HG03378 (cell line): Measurements from ENCODE around the gene KCNQ1OT1.

ENCODE experiments used
- ATAC-seq: cut with Tn5 transposase; IDR thresholded peaks from one replicate; pipeline ENCODE4 v1.9.1; 2021; ENCODE audit warnings: mild to moderate bottlenecking, moderate library complexity; ENCODE audit not compliant: unreplicated experiment

KCNQ1OT1 gene

GRCh38 chr11:2703363-2704141 is 3.8 kb upstream of the KCNQ1OT1 start:
- no peak for ATAC-seq

- ATAC-seq = no peak
These were observed 3.1 kb upstream of the KCNQ1OT1 start for GRCh38 chr11:2702771-2703362.

- ATAC-seq = no peak
These were observed 2.2 kb upstream of the KCNQ1OT1 start for GRCh38 chr11:2701898-2702434.

DNA sequence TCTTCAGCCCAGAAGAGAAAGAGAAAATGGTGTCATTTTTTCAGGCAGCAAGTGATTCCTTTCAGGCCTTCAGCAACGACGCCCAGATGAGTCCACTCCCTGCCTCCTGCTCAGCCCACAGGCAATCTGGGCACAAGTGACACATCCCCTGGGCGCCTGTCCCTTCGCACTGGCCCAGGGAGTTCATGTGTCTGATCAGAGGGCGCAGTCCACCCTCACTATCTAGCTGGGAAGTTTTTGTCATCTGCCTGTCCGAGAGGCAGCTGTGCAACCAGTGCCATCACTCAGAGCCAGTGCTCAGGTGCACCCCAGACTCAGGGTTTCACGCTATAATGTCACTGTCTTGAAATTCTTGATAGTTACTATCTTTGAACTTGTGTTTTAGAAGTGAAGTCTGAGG is 1.4 kb upstream of the KCNQ1OT1 start:
- no peak for ATAC-seq

- peak; percentile 9 for ATAC-seq
These were observed 819 bp upstream of the KCNQ1OT1 start for GRCh38 chr11:2700415-2701211.

GRCh38 chr11:2699185-2699530 is 636 bp downstream of the KCNQ1OT1 start:
- ATAC-seq = no peak

GRCh38 chr11:2698386-2699184 is 1.2 kb downstream of the KCNQ1OT1 start:
- ATAC-seq = no peak

DNA sequence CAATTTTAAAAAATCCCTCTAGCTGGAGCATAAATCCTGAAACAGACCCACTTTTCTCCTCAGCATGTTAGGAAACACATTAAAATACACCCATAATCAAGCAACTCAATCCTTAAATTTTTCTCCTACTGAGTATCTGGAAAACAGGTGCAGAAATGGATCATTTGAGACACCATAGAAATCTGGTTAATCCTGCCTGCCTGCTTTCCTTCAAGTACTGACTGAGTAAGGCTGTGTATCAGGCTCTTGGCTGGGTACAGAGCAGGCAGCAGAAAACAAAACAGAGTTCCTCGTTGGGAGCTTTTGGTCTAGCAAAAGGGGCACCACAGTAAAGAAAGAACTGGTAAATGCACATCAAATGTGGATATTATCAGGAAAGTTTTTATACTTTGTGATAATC is 1.9 kb downstream of the KCNQ1OT1 start:
- ATAC-seq = no peak

GRCh38 chr11:2696455-2696854 is 3.3 kb downstream of the KCNQ1OT1 start:
- no peak for ATAC-seq

DNA sequence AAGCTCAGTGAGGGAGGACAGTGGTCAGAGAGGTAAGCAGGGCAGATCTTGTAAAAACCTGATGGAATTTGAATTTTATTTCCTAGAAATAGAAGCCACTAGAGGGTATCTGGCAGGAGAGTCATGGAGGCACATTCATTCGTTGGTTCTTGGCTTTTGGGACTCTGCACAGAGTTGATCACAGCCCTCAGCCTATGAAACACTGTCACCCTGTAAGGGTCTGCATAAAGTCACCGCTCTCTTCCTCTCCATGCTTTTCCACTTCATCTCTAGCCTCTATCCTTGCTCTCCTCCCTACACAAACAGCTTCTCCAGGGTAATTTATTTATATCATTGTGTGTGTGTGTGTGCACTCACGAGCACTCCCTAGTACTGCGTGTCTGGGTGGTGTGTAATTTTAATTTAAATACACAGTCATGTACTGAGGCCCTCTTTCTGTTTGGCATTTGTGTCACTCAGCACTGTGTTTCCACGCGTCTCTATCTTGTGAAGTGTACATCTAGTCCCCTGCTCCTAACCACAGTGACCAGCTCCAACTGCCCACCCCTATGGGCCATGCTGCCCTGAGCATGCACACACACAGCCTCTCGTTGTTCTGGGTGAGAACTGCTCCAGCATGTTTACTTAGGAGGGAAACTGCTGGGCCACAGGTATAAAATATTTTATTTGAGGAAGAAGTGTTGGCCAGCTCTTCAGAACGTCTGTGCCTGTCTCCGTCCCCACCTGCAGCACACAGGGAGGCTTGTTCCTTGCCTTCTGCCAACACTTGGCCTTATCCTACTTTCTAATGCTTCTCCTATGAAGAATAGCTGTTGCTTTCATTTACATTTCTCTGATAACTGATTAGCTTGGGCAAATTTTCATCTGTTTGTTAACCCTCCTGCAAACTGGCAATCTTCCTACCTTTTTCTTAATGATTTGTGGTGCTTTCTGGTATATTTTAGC is 4.5 kb downstream of the KCNQ1OT1 start:
- no peak for ATAC-seq

DNA sequence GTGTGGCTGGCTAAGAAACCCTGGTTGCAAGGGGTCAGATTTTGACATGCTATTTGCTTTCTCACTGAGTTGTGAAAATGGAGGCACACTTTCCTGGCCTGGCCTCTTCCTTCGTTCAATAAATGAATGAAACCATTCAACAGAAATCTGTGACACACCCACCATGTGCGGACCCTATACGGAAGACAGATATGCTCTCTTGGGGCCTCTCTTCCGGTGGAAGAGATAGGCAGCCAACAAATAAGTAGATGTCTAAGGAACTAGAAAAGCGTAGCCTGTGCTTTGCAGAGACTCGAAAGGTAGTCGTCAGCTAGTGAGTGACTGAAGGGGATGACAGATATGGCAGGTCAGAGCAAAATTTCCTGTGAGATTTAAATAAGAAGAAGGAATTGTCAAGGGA is 5.3 kb downstream of the KCNQ1OT1 start:
- no peak for ATAC-seq

DNA sequence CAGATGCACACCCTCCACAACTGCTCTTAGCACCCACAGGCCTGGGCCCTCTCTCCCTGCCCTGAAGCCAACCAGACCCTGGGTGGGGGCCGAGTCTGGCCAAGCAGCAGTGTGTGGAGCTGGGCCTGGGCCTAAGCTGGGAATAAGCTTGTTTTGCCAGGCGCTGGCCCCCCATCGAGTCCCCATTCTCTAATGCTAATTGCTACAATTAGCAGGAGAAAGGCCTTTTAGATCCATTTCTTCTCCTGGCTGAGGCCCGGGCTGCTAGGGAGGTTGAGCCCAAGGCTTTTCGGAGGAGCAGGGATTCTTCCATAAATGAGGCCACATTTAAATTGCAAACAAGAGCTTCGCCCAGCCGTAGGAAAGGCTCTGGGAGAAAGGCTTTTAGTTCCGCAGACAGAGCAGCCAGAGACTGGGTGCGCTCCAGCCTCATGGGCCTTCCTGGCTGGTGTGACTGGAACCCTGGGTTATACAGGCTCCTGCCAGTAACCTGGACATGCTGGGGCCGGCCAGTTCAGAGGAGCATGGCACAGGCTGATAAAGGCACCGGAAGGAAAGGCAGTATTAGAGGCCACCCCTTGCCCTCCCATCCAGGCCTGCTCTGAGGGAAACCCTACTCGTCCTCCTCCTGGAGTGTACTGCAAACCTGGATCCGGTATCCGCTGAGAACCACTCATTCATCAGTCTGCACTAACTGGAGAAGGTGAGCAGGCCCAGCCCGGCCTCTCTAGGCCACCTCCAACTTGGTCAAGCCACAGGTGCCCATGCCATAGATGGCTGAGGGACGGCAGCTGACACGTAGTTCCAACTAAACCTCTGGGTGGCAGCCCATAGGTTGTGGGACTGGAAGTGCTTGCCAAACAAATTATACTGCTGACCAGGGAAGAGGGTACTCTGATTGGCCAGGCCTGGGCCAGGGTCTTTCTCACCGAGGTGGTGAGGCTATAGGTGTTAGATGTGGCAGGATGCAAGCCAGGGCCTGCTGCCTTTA is 6.2 kb downstream of the KCNQ1OT1 start:
- no peak for ATAC-seq

DNA sequence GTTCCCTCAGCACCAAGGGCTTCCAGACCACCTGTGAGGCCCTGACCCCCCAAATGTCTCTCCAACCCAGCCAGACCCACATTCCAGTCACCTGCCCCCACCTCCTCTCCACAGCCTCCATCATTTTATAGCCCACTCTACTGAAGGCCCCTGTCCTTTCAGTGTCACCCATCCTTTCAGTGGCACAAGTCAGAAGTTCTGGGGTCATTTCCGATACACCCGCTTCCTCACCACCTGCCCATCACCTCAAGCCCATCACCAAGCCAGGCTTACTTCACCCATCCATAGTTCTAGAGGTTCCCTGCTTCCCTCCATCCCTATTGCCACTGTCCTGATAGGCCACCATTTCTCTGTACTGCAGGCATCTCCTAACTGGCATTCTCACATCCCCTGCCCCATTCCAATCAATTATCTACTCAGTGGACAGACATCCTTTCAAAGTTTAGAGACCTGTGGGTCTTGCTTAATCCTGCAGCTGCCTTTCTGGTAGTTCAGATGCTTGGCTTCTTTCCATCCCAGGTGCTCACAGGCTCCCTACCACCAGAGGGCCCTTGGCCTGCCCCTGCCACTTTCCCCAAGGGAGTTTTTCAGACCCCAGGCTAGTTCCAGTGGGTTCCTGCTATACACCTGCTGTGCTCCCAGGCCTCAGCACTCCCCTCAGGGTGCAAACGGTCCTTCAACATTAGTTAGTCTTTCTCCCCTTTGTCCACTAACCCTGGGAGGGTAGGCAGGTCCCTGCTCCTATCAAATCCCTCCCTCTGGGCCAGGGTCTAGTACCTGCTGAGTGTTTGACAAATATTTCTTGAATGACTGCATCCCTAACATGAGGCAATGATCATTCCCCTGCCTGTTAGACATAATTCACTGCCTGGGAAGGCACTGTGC is 7.6 kb downstream of the KCNQ1OT1 start:
- no peak for ATAC-seq

DNA sequence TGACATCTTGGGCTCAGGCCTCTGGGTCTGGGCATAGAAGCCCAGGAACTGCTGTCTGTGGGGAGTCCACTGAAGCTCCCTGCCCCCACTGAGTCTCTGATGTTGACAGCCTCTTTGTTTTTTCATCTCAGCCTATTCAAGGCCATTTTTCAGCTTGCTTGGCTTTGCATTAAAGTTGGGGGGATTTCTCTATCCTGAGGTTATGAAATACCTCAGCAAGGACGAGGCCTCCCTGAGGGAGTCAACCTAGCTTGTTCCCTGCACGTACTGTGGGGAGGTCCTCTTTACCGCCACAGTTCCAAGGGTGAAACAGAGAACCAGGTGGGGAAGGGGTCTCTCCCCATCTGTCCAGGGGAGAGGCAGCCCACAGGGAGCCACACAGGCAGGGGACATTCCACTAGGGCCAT is 8.4 kb downstream of the KCNQ1OT1 start:
- ATAC-seq = no peak

- no peak for ATAC-seq
These were observed 9.0 kb downstream of the KCNQ1OT1 start for GRCh38 chr11:2690596-2691354.

- no peak for ATAC-seq
These were observed 9.9 kb downstream of the KCNQ1OT1 start for GRCh38 chr11:2689651-2690575.
